Cerebellar cortex (tissue), 1 donor: ENCODE results near the gene PCSK6.

Experiments used
- DNase-seq: peaks from one replicate; pipeline ENCODE4 v3.0.0-alpha.2; 2015; ENCODE audit warnings: low spot score

Gene PCSK6

GRCh38 chr15:101275018-101275417, 214.5 kb downstream of the PCSK6 start:
- no peak for DNase-seq

DNA sequence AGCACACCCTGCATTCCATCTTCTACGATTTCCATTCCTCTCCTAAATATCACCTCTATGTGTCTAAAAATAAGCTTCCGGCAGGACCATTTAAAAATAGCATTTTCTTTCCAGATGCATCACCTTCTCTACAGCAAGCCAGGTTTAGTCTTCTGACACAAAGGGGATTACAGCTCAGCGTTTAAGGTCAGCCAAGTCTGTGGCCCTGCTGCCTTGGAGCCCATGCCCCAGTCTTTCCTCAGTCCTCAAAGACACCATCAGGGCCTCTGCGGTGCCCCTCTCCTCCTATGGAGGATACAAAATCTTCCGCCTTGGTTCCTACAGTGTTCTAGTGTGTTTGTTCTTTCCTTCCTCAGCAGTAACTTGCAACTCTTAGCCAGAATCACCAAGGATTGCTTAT, 216.0 kb downstream of the PCSK6 start:
- no peak for DNase-seq

- no peak for DNase-seq
These were observed 216.9 kb downstream of the PCSK6 start for GRCh38 chr15:101272584-101272983.

- no peak for DNase-seq
These were observed 219.9 kb downstream of the PCSK6 start for GRCh38 chr15:101269479-101270223.

GRCh38 chr15:101267320-101268104, 222.0 kb downstream of the PCSK6 start:
- no peak for DNase-seq

- DNase-seq: no peak
These were observed 222.7 kb downstream of the PCSK6 start for GRCh38 chr15:101266787-101267186.

GRCh38 chr15:101266034-101266433, 223.5 kb downstream of the PCSK6 start:
- no peak for DNase-seq

- DNase-seq: no peak
These were observed 224.4 kb downstream of the PCSK6 start for GRCh38 chr15:101264911-101265641.

GRCh38 chr15:101264011-101264410, 225.5 kb downstream of the PCSK6 start:
- no peak for DNase-seq

GRCh38 chr15:101262551-101262950, 227.0 kb downstream of the PCSK6 start:
- no peak for DNase-seq

DNA sequence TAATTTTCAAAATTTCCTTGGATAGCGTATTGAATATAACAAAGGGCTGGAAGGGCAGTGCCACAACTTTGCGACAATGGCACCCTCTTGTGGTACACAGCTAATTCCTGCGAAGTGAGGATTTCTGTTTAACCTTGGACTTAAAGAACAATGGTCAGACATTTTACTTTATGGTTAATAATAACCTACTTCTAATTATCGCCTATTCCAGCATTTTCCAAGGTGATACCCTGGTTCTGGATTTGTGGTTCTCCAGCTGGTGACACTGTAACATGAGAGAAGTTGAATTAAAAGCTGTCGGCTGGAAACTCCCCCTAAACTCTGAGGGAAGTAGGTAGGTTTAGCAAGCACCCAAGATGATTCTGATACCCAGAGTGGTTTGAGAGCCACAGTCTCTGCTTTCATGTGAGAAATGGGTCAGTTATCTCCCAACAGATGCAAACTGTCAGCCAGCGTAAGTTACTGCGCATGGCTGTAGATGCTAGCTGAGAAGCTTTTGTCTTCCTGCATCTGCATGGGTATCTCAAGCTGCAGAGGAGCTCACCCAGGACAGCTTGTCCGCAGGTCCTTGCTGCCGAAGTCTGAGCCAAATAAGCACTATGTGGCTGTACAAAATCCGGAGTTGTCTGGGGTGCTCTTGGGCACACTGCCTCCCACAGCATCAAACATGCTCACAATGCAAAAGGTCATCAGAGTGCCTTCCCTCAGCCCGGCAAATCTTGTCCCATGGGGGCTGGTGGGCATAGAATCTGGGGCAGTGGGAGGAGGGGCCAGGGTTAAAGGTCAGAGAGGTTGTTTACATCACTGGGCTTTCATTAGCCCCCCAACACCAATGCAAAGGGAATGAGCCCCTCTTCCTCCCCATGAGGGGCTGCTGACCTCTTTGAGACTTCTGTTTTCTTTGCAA, 231.0 kb downstream of the PCSK6 start:
- DNase-seq: peak; percentile 80

DNA sequence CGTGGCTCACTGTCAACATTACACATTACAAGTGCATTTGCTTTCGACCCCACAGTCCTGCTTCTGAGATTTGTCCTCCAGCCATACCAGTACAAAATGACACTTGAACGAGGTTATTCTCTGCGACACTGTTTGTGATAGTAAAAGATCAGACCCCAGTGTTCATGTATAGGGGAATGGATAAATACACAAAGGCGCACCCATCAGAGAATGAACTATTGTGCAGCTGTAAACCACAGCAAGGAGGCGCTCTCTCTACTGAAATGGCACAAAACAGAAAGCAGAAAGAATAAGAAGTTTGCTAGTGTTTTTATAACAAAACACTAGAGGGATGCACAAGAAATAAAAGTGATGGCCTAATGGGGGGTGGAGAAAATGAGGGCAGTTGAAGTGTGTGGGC, 232.8 kb downstream of the PCSK6 start:
- DNase-seq: no peak

DNA sequence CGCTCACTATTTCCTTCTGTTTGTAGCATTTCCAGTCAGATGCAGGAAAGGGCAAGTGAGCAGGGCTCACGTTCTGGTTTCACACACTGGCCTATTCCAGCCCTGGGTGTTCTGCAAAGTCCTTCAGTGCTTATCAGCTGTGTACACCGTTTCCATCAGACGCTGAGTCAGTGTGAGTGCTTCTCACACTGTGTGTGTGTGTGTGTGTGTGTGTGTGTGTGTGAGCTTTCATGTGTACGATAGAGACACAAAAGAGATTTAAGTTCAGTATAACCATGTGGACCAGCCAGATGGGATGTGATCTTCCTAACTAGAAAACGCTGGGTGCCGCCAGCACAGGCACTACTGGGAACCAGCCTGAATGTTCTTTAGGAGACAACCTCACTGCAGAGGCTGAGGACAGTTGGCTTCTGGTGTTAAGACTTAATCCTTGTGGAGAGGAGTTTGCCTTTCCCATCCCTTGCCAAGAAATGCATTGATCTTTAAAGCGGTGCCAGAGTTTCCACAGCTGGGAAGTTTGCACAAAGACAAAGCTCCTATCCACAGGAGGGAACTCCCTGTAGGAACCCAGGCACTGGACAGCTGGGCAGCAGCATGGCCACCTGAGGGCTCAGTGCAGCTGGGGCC, 233.8 kb downstream of the PCSK6 start:
- no peak for DNase-seq

DNA sequence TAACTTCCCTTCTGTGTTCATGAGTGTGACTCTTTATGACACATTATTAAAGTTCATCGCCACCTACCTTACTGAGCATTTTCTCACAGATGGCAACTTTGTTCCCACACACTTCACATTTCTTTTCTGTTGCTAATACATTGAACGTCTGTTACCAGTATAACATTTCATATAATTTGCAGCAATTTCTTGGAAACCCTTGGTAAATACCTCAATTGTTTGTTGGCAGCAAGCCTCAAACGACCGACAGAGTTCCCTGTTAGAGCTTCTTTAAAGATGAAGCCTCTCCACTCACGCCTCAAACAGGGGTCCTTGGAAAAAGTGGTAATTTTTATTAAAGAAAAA, 234.5 kb downstream of the PCSK6 start:
- no peak for DNase-seq

- DNase-seq: no peak
These were observed 235.1 kb downstream of the PCSK6 start for GRCh38 chr15:101254157-101255050.
